ENCODE results near the gene SCGB2B2.

Gene SCGB2B2

DNA sequence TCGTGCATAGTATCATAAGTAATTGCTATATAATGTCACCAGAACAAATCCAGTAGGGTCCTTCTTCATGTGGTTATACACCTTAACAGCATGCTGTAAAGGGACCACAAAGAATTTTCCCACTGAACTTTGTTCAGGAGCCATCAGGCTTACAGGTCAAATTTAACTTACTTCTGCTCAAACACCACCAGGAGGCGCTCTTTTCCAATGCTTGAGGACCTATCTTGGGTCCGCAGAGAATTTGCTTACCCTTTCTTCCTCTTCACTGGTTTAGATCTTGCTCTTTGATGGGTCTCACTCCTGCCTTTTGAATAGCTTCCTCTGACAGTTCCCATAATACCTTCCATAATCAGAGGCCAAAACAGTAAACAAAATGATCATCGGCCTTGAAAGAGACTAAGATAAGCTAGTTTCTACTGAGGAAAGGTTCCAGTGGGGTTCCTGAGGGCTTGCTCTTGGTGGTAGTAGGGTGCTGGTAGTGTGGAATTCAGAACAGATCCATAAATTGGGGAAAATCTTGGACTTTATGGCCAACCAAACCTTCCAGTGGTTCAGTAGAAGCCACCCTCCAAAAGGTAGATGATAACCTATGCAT lies 37.4 kb downstream of the SCGB2B2 start:
- Histone ChIP-seq H3K27ac (ENCODE audit: low read depth, low read length) (no peak overlapping the region), H3K79me2 (ENCODE audit: insufficient read depth, low read length) (no peaks in the 10 kb centered on the region), H3K4me3 (ENCODE audit: insufficient read depth, low read length, poor library complexity, severe bottlenecking) (no peak overlapping the region), H3K9me3 (ENCODE audit: insufficient read depth, low read length) (peaks cover 8% of the 10 kb centered on the region; the same call in 1 of the 2 replicates), H3K9me2 (replicated peaks; ENCODE audit: insufficient read depth, low read length) (no peaks in the 10 kb centered on the region), H2AFZ (ENCODE audit: low read depth, low read length, severe bottlenecking) (no peak overlapping the region), H3K27me3 (ENCODE audit: low read length) (no peaks in the 10 kb centered on the region), H3K4me2 (ENCODE audit: low read depth, low read length, poor library complexity, severe bottlenecking) (no peak overlapping the region), H3F3A (ENCODE audit: insufficient read depth) (no peaks in the 10 kb centered on the region), H3K36me3 (ENCODE audit: low read length) (no peaks in the 10 kb centered on the region), H3K9ac (ENCODE audit: low read length) (no peak overlapping the region), H4K20me1 (ENCODE audit: low read depth, low read length) (no peaks in the 10 kb centered on the region)
- no peak for TF ChIP-seq EZH2phosphoT487 (conservative IDR thresholded peaks at IDR 0.05; ENCODE audit: low read length)
- TF ChIP-seq, protein P1, sequence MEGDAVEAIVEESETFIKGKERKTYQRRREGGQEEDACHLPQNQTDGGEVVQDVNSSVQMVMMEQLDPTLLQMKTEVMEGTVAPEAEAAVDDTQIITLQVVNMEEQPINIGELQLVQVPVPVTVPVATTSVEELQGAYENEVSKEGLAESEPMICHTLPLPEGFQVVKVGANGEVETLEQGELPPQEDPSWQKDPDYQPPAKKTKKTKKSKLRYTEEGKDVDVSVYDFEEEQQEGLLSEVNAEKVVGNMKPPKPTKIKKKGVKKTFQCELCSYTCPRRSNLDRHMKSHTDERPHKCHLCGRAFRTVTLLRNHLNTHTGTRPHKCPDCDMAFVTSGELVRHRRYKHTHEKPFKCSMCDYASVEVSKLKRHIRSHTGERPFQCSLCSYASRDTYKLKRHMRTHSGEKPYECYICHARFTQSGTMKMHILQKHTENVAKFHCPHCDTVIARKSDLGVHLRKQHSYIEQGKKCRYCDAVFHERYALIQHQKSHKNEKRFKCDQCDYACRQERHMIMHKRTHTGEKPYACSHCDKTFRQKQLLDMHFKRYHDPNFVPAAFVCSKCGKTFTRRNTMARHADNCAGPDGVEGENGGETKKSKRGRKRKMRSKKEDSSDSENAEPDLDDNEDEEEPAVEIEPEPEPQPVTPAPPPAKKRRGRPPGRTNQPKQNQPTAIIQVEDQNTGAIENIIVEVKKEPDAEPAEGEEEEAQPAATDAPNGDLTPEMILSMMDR (IDR thresholded peaks at IDR 0.05; ENCODE audit: insufficient read depth, low read length, poor library complexity, severe bottlenecking), result peak; percentile 82

DNA sequence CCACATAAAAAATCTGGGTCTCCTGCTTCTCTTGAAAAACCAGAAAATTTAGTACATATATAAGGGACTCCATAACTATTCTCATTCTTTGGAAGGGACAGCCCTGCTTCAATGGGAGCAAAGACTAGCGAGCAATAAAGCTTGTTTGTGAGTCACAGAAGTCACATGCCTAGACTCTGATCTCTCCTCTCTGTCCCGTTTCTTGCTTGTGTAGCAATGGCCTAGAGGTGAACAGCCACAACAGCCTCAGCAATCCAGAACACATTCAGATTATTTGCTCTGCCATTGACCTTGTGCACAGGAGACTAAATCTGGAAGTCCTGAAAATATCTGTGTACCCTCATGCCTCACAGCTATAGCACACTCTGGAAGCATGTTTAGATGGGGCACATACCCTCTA lies 43.2 kb downstream of the SCGB2B2 start:
- Histone ChIP-seq H2AFZ (ENCODE audit: low read depth, low read length, severe bottlenecking) (no peak overlapping the region), H3K4me2 (ENCODE audit: low read depth, low read length, poor library complexity, severe bottlenecking) (no peak overlapping the region)

More for the DNA sequence above, 43.2 kb downstream of the SCGB2B2 start:
- Histone ChIP-seq H3K9me3 (ENCODE audit: insufficient read depth, low read length) (peaks cover 8% of the 10 kb centered on the region; the same call in 1 of the 2 replicates), H3K4me3 (ENCODE audit: insufficient read depth, low read length, poor library complexity, severe bottlenecking) (no peak overlapping the region), H3K27ac (ENCODE audit: low read depth, low read length) (no peak overlapping the region), H3K36me3 (ENCODE audit: low read length) (no peaks in the 10 kb centered on the region), H3K9me2 (replicated peaks; ENCODE audit: insufficient read depth, low read length) (peaks cover 3% of the 10 kb centered on the region; the same call in 1 of the 2 replicates), H3F3A (ENCODE audit: insufficient read depth) (no peaks in the 10 kb centered on the region), H4K20me1 (ENCODE audit: low read depth, low read length) (no peaks in the 10 kb centered on the region), H3K79me2 (ENCODE audit: insufficient read depth, low read length) (no peaks in the 10 kb centered on the region), H3K9ac (ENCODE audit: low read length) (no peak overlapping the region), H3K27me3 (ENCODE audit: low read length) (no peaks in the 10 kb centered on the region)
- no peak for TF ChIP-seq EZH2phosphoT487 (conservative IDR thresholded peaks at IDR 0.05; ENCODE audit: low read length)
- TF ChIP-seq, protein P1 (IDR thresholded peaks at IDR 0.05; ENCODE audit: insufficient read depth, low read length, poor library complexity, severe bottlenecking), result no peak
